LNCaP clone FGC (cell line): Measurements from ENCODE around the gene FGFRL1.
"Not testable (repeated sequence)": the region's sequence is repeated elsewhere in the genome, so short reads cannot be mapped to it uniquely, and the experiment has no call there.

Experiments used
- DNase-seq: peaks from one replicate; pipeline ENCODE4 v3.0.0-alpha.2; 2011; ENCODE audit warnings: low read depth
- H3K4me3 ChIP-seq: 2 replicates; pipeline ENCODE4 v1.5.1; 2011; ENCODE audit warnings: mild to moderate bottlenecking, low read depth, low read length, control low read depth
- TF ChIP-seq, protein P1 (sequence below): IDR thresholded peaks from 2 replicates; pipeline ENCODE4 v1.5.1; 2012; ENCODE audit warnings: mild to moderate bottlenecking; ENCODE audit not compliant: control insufficient read depth, insufficient read depth; ENCODE audit errors: extremely low read depth

FGFRL1 gene

DNA sequence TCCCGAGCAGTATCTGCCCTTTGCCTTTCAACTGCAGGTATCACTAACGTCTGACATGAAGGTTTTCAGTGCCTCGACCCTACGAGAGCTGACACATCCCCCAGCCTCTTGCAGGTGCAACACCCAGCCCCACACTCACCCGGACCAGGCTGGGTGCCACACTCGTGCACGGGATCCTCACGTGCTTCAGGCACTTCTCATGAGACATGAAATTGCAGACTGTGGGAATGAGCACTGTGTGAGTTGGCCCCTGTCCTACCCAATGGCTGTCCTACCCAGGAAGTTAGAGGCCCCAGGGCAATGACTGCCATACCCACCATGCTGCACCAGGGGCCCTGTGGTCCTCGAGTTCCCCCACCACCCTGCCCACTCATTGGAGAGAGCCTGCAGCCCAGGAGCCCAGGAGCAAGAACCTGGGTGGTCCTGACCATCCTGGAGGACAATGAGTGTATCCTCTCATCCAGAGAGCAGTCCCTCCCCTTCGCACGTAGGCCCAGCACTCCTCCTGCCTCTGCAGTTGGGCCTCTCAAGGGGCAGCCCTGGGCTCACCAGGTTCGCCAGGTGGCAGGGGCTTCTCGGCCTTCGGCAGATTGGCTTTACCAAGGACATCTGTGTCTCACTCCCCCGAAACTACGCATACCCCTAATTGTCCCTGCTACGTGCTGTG lies 40.4 kb upstream of the FGFRL1 start:
- DNase-seq = no peak
- TF ChIP-seq, protein P1, sequence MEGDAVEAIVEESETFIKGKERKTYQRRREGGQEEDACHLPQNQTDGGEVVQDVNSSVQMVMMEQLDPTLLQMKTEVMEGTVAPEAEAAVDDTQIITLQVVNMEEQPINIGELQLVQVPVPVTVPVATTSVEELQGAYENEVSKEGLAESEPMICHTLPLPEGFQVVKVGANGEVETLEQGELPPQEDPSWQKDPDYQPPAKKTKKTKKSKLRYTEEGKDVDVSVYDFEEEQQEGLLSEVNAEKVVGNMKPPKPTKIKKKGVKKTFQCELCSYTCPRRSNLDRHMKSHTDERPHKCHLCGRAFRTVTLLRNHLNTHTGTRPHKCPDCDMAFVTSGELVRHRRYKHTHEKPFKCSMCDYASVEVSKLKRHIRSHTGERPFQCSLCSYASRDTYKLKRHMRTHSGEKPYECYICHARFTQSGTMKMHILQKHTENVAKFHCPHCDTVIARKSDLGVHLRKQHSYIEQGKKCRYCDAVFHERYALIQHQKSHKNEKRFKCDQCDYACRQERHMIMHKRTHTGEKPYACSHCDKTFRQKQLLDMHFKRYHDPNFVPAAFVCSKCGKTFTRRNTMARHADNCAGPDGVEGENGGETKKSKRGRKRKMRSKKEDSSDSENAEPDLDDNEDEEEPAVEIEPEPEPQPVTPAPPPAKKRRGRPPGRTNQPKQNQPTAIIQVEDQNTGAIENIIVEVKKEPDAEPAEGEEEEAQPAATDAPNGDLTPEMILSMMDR = no peak
- no peak overlapping the region for H3K4me3 ChIP-seq

DNA sequence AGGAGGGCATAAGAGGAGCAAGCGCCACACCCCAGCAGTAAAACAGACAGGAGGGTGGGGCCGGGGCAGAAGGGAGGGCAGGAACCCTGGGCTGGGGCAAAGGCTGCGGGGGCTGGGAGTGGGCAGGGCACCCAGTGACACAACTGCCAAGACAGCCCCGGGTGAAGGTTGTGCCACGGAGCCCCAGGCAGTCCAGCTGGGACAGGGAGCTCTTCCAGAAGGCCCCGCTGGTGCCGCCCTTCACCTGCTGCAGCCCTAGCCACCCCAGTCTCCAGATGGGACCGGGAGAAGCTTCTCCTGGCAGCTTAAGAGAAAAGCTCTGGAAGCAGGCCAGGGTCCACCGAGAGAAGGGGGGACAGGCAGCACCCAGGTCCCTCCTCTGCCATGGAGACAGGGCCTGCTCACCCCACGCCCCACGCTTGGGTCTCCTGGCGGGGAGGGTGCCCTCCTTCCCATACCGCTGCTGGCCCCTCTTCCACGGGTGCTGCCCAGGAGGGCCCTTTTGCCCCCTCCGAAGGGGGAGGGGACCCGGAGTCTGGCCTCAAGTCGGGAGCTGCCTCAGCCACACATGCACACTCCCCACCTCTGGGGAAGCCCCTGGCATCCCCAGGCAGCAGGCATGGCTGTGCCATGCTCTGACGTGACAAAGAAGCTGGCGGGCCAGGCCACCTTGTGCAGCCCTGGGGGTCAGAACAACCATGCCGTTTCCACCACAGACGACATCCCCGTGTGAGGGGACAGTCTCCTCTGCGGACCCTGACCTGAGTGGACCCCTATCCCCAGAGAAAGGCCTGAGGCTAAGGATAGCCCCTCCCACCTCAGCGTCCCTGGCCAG lies 39.5 kb upstream of the FGFRL1 start:
- DNase-seq = no peak
- H3K4me3 ChIP-seq = peak overlapping the region; percentile 75
- TF ChIP-seq, protein P1 = no peak

- no peak for DNase-seq
- peak overlapping the region; percentile 75 for H3K4me3 ChIP-seq
Observed at GRCh38 chr4:972651-973424, 38.6 kb upstream of the FGFRL1 start.

DNA sequence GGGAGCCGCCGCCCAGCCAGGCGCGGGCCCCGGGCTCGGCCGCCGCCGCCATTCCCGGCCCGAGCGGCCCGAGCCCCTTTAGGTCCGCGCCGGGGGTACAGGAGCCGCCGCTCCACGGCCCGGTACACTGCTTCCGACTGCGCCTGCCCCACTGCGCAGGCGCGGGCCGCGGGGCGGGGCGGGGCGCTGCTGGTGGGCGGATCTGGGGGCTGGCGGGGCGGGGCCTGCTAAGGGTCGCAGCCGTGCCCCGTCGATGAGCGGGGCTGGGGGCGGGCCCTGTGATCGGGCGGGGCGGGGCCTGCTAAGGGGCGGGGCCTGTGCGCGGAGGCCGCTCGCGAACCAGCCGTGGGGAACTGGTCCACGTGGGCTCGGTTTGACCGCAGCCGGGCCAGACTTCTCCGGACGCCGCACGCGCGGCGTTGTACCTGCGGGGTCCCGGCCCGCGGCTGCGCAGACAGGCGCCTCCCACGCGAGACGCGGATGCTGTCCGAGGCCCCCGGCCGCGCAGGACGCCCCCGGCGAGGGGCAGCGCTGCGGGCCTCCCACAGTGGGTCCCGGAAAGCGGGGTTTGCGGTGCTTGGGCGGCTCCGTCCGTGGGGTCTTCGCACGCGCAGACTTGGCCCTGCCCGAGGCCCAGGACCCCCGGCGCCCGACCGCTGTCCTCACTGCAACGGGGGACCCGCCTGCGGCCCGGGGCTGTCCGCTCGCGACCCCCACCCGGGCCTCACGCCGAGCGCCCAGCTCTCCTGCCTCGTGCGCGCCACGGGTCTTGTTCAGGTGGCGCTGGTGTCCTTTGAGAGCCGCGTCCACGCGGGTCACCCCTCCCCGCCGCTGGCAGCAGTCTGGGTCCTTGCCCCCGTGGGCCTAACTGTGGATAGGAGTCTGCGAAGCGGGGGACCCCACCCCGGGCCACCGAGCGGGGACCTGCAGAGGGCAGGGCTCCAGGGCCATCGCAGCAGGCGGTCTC lies 37.7 kb upstream of the FGFRL1 start, which contains the start of gene DGKQ:
TSS of gene DGKQ (minus strand) at position 139 of the 967 bp plus-strand sequence. CDS start at position 52, 87 bp downstream.
- no peak for DNase-seq
- TF ChIP-seq, protein P1 = no peak
- H3K4me3 ChIP-seq = peak within 1 kb of the TSS; percentile 75

More at GRCh38 chr4:972651-973424, 38.6 kb upstream of the FGFRL1 start:
- TF ChIP-seq, protein P1 = no peak

GRCh38 chr4:974668-975067 lies 36.8 kb upstream of the FGFRL1 start:
- no peak for DNase-seq
- TF ChIP-seq, protein P1 = no peak
- no peak overlapping the region for H3K4me3 ChIP-seq

- not testable (repeated sequence) for H3K4me3 ChIP-seq, DNase-seq
Observed at GRCh38 chr4:976016-976415, 35.4 kb upstream of the FGFRL1 start.
